Mesenchymal stem cell (in vitro differentiated cells and primary cell): ENCODE measurements around the gene RCL1.

ENCODE experiments used
- DNase-seq: peaks from one replicate; pipeline ENCODE4 v3.0.0-alpha.2; 2013
- H2AFZ ChIP-seq: one replicate; pipeline ENCODE4 v1.6.1; 2013; ENCODE audit warnings: low read depth, mild to moderate bottlenecking, control low read depth, inconsistent platforms, low read length, moderate library complexity
- H2AK5ac ChIP-seq: 2 replicates; pipeline ENCODE4 v1.6.1; 2013; ENCODE audit warnings: low read length, moderate library complexity, mild to moderate bottlenecking, inconsistent platforms; ENCODE audit not compliant: severe bottlenecking
- H2BK120ac ChIP-seq: one replicate; pipeline ENCODE4 v1.6.1; 2013; ENCODE audit warnings: low read depth, mild to moderate bottlenecking, inconsistent platforms, low read length, moderate library complexity
- H2BK12ac ChIP-seq, 2 experiments: one replicate each; pipeline ENCODE4 v1.6.1; 2013; ENCODE audit warnings: inconsistent platforms in 2 of 2, low read length in 2 of 2, mild to moderate bottlenecking in 2 of 2, moderate library complexity in 2 of 2, control low read depth in 1 of 2
- H2BK15ac ChIP-seq: one replicate; pipeline ENCODE4 v1.6.1; 2013; ENCODE audit warnings: mild to moderate bottlenecking, low read depth, inconsistent platforms; ENCODE audit not compliant: poor library complexity, severe bottlenecking
- H2BK5ac ChIP-seq: 2 replicates; pipeline ENCODE4 v1.6.1; 2013; ENCODE audit warnings: low read depth, mild to moderate bottlenecking, low read length, control low read depth, inconsistent platforms; ENCODE audit not compliant: poor library complexity, severe bottlenecking
- H3K14ac ChIP-seq, 2 experiments: one replicate each; pipeline ENCODE4 v1.6.1; 2013; ENCODE audit warnings: inconsistent platforms in 2 of 2, low read length in 2 of 2, control low read depth in 1 of 2, mild to moderate bottlenecking in 1 of 2, moderate library complexity in 1 of 2
- H3K18ac ChIP-seq, 2 experiments: one replicate each; pipeline ENCODE4 v1.6.1; 2013; ENCODE audit warnings: inconsistent platforms in 2 of 2, low read length in 2 of 2, control low read depth in 1 of 2, low read depth in 1 of 2, mild to moderate bottlenecking in 1 of 2
- H3K23ac ChIP-seq, 2 experiments: one replicate each; pipeline ENCODE4 v1.6.1; 2013; ENCODE audit warnings: inconsistent platforms in 2 of 2, low read length in 2 of 2, mild to moderate bottlenecking in 2 of 2, moderate library complexity in 2 of 2, control low read depth in 1 of 2
- H3K27ac ChIP-seq: 2 replicates; pipeline ENCODE4 v1.5.1; 2013; ENCODE audit warnings: mild to moderate bottlenecking, moderate library complexity, low read length, control low read depth, inconsistent platforms; ENCODE audit not compliant: poor library complexity, severe bottlenecking
- H3K27me3 ChIP-seq, 2 experiments: 2 replicates each; pipeline versions ENCODE4 v1.6.1 to v1.7.0; 2013; ENCODE audit warnings: low read length in 2 of 2, mild to moderate bottlenecking in 2 of 2, moderate library complexity in 2 of 2, control low read depth in 1 of 2, inconsistent platforms in 1 of 2; ENCODE audit not compliant: control insufficient read depth in 1 of 2, insufficient read depth in 1 of 2
- H3K36me3 ChIP-seq, 2 experiments: 2 replicates each; pipeline versions ENCODE4 v1.6.1 to v1.7.0; 2013; ENCODE audit warnings: low read length in 2 of 2, control low read depth in 1 of 2, inconsistent platforms in 1 of 2, low read depth in 1 of 2, mild to moderate bottlenecking in 1 of 2; ENCODE audit not compliant: insufficient read depth in 2 of 2, control insufficient read depth in 1 of 2
- H3K4ac ChIP-seq, 2 experiments: one replicate each; pipeline ENCODE4 v1.6.1; 2013; ENCODE audit warnings: inconsistent platforms in 2 of 2, low read length in 2 of 2, mild to moderate bottlenecking in 2 of 2, moderate library complexity in 2 of 2, control low read depth in 1 of 2, low read depth in 1 of 2
- H3K4me1 ChIP-seq: 2 replicates; pipeline ENCODE4 v1.6.1; 2013; ENCODE audit warnings: low read depth, low read length, control low read depth; ENCODE audit not compliant: control insufficient read depth, insufficient read depth
- H3K4me2 ChIP-seq: 2 replicates; pipeline ENCODE4 v1.6.1; 2013; ENCODE audit warnings: low read length, mild to moderate bottlenecking, inconsistent platforms; ENCODE audit not compliant: poor library complexity, severe bottlenecking
- H3K4me3 ChIP-seq, 2 experiments: 2 replicates each; pipeline versions ENCODE4 v1.5.1 to v1.7.0; 2013; ENCODE audit warnings: low read length in 2 of 2, mild to moderate bottlenecking in 2 of 2, control low read depth in 1 of 2, low read depth in 1 of 2; ENCODE audit not compliant: insufficient read depth in 1 of 2
- H3K79me1 ChIP-seq: replicated peaks from 2 replicates; pipeline ENCODE4 v1.6.1; 2013; ENCODE audit warnings: mild to moderate bottlenecking, control low read depth, low read length, inconsistent platforms; ENCODE audit not compliant: poor library complexity, severe bottlenecking
- H3K9ac ChIP-seq: 2 replicates; pipeline ENCODE4 v1.7.0; 2013; ENCODE audit warnings: mild to moderate bottlenecking, low read length, moderate library complexity
- H3K9me3 ChIP-seq: 2 replicates; pipeline ENCODE4 v1.7.0; 2013; ENCODE audit warnings: mild to moderate bottlenecking, low read length; ENCODE audit not compliant: control insufficient read depth
- H4K8ac ChIP-seq: one replicate; pipeline ENCODE4 v1.6.1; 2013; ENCODE audit warnings: inconsistent platforms, mild to moderate bottlenecking, low read length, moderate library complexity
- H4K91ac ChIP-seq: one replicate; pipeline ENCODE4 v1.6.1; 2013; ENCODE audit warnings: mild to moderate bottlenecking, low read length, inconsistent platforms
- whole genome bisulfite sequencing: methylation state at CpG from one replicate; pipeline ENCODE4 v1.1.7; 2013; ENCODE audit warnings: mixed read lengths; 5-methylcytosine and 5-hydroxymethylcytosine counted together

The RCL1 gene

DNA sequence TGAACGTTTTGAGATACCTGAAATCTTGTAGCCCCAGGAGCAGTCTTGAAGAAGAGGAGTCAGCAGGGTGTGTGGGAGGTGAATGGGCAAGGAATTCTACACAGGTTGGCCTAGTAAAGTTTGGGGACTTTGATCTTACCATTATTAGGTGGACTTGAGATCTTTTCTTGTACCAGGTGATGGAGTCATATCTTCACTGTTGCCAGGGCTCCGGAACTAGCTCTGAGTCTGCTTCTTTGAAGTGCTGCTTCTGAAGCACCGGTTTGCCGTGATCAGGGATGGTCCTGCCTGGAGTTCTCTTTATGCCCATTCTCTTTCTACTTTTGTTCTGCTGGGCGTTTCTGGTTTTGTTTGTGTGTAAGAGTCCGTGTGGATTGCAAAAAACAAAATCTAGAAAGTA, 27.4 kb downstream of the RCL1 start:
- H3K4me3 ChIP-seq = no peak overlapping the region
- no peaks in the 10 kb centered on the region for H3K4me1 ChIP-seq
- H3K4me2 ChIP-seq = no peak overlapping the region
- H4K91ac ChIP-seq = no peak overlapping the region
- DNase-seq = no peak
- no peak overlapping the region for H3K4ac ChIP-seq
- no peak overlapping the region for H2BK12ac ChIP-seq
- H2BK5ac ChIP-seq = no peak overlapping the region
- H3K14ac ChIP-seq = no peak overlapping the region
- H3K9ac ChIP-seq = no peak overlapping the region
- 94% methylated on average over 4 of the region's 6 CpGs for WGBS
- H4K8ac ChIP-seq = no peak overlapping the region
- H2AK5ac ChIP-seq = no peak overlapping the region
- H2BK120ac ChIP-seq = no peak overlapping the region
- peaks cover 0 to 3% of the 10 kb centered on the region in 2 experiments for H3K36me3 ChIP-seq
- H2AFZ ChIP-seq = no peak overlapping the region
- H3K27ac ChIP-seq = no peak overlapping the region
- H3K79me1 ChIP-seq = peaks cover 19% of the 10 kb centered on the region
- no peak overlapping the region for H2BK15ac ChIP-seq
- H3K27me3 ChIP-seq = no peaks in the 10 kb centered on the region
- no peaks in the 10 kb centered on the region for H3K9me3 ChIP-seq
- H3K23ac ChIP-seq = no peak overlapping the region
- H3K18ac ChIP-seq = no peak overlapping the region

DNA sequence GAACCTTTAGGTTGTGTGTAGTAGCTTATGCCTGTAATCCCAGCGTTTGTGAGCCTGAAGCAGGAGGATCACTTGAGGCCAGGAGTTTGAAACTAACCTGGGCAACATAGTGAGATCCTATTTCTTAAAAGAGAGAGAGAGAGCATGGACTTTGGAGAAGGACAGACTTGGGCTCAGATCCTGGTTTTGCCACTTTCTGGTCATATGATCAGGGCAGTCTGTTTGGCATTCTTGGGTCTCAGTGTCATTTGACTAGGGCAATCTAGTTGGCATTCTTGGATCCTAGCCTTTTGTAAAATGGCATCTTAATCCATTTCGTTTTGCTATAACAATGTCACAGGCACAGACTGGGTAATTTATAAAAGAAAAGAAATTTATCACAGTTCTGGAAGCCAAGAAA, 28.4 kb downstream of the RCL1 start:
- Histone ChIP-seq H4K91ac (no peak overlapping the region), H2BK12ac (no peak overlapping the region)
- no peak for DNase-seq

DNA sequence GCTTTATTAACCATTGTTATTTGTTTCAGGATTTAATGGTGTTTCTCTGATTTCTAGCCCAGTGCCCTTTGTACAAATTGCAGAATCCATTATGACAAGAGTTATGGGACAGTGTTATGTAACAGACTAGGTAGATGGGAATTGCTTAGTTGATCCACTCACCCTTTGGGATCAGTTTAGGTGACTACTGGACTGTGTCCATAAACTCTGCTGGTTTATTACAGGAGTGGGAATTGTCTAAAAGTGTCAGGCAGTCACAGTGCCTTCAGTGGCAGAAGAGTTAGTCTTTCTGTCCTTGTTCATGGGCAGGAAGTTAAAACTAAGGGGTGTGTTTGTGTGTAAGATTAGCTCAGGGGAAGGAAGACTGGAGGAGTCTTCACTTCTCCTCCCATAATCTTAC, 29.3 kb downstream of the RCL1 start:
- no peak for DNase-seq
- peaks cover 3 to 4% of the 10 kb centered on the region in 2 experiments for H3K36me3 ChIP-seq
- H3K79me1 ChIP-seq = peaks cover 23% of the 10 kb centered on the region
- H3K27ac ChIP-seq = no peak overlapping the region
- H2AK5ac ChIP-seq = no peak overlapping the region
- no peak overlapping the region for H3K18ac ChIP-seq
- H2BK120ac ChIP-seq = no peak overlapping the region
- H2AFZ ChIP-seq = no peak overlapping the region
- H3K9me3 ChIP-seq = no peaks in the 10 kb centered on the region
- no peak overlapping the region for H2BK12ac ChIP-seq
- H3K23ac ChIP-seq = no peak overlapping the region
- no peak overlapping the region for H4K91ac ChIP-seq
- no peak overlapping the region for H3K4ac ChIP-seq
- H4K8ac ChIP-seq = no peak overlapping the region
- H3K4me1 ChIP-seq = no peaks in the 10 kb centered on the region
- no peaks in the 10 kb centered on the region for H3K27me3 ChIP-seq
- H2BK15ac ChIP-seq = no peak overlapping the region
- H3K9ac ChIP-seq = no peak overlapping the region
- no peak overlapping the region for H3K14ac ChIP-seq
- no peak overlapping the region for H2BK5ac ChIP-seq
- H3K4me2 ChIP-seq = no peak overlapping the region
- H3K4me3 ChIP-seq = no peak overlapping the region

More for the DNA sequence above, 28.4 kb downstream of the RCL1 start:
- Histone ChIP-seq H3K9me3 (no peaks in the 10 kb centered on the region), H3K27me3 (no peaks in the 10 kb centered on the region), H3K4me3 (no peak overlapping the region), H3K36me3 (peaks cover 0 to 3% of the 10 kb centered on the region in 2 experiments), H3K9ac (no peak overlapping the region), H3K4me2 (no peak overlapping the region), H3K4ac (no peak overlapping the region), H3K14ac (no peak overlapping the region), H3K27ac (no peak overlapping the region), H3K23ac (no peak overlapping the region), H4K8ac (no peak overlapping the region), H2AFZ (no peak overlapping the region), H3K18ac (no peak overlapping the region), H2BK15ac (no peak overlapping the region), H2BK5ac (no peak overlapping the region), H3K4me1 (no peaks in the 10 kb centered on the region), H3K79me1 (peaks cover 20% of the 10 kb centered on the region), H2AK5ac (no peak overlapping the region), H2BK120ac (no peak overlapping the region)
- 92% methylated on average over 1 of the region's 2 CpGs for WGBS

- no peak for DNase-seq
- Histone ChIP-seq H3K4me2 (no peak overlapping the region), H3K4me1 (no peaks in the 10 kb centered on the region), H3K9ac (no peak overlapping the region), H2BK15ac (no peak overlapping the region), H2AK5ac (no peak overlapping the region), H3K18ac (no peak overlapping the region), H3K9me3 (no peaks in the 10 kb centered on the region), H2BK12ac (no peak overlapping the region), H2BK5ac (no peak overlapping the region), H4K8ac (no peak overlapping the region), H3K27ac (no peak overlapping the region), H3K4me3 (no peak overlapping the region), H2BK120ac (no peak overlapping the region), H3K36me3 (peaks cover 0 to 7% of the 10 kb centered on the region in 2 experiments), H2AFZ (no peak overlapping the region), H4K91ac (no peak overlapping the region), H3K4ac (no peak overlapping the region), H3K14ac (no peak overlapping the region), H3K27me3 (no peaks in the 10 kb centered on the region), H3K79me1 (peaks cover 23% of the 10 kb centered on the region), H3K23ac (no peak overlapping the region)
- WGBS = 96% methylated on average over 7 of the region's 7 CpGs
These were observed 33.8 kb downstream of the RCL1 start for GRCh38 chr9:4826417-4827166.
